H1 (cell line): ENCODE measurements around the gene CORO1C.

Experiments
- BACH1 ChIP-seq: IDR thresholded peaks from 2 replicates; pipeline ENCODE4 v1.6.1; 2012; ENCODE audit warnings: low read length, improper control_type of control experiment
- BRCA1 ChIP-seq: IDR thresholded peaks from 2 replicates; pipeline ENCODE4 v1.6.1; 2012; ENCODE audit warnings: low read depth, low read length, improper control_type of control experiment
- CEBPB ChIP-seq: IDR thresholded peaks from 2 replicates; pipeline ENCODE4 v1.6.1; 2012; ENCODE audit warnings: low read depth, low read length
- CHD7 ChIP-seq: fragments of 300-600 bp; sonication (generic); IDR thresholded peaks from 2 replicates; pipeline ENCODE4 v1.7.1; 2012; ENCODE audit warnings: low read length, moderate library complexity, mild to moderate bottlenecking, inconsistent platforms; ENCODE audit not compliant: insufficient replicate concordance
- CTCF ChIP-seq, 3 experiments: IDR thresholded peaks; 1 replicate in 2 of 3; 2 replicates in 1 of 3; pipeline versions ENCODE4 v1.5.1 to v1.6.1; 2011; ENCODE audit warnings: low read length in 3 of 3, mild to moderate bottlenecking in 3 of 3, inconsistent platforms in 2 of 3, low read depth in 1 of 3, moderate library complexity in 1 of 3; ENCODE audit not compliant: insufficient read depth in 1 of 3; ENCODE audit errors: control extremely low read depth in 1 of 3
- EZH2 ChIP-seq: fragments of 200-600 bp; sonication (generic); IDR thresholded peaks from 2 replicates; pipeline ENCODE4 v1.7.1; 2012; ENCODE audit warnings: low read depth, mild to moderate bottlenecking, moderate library complexity, low read length, inconsistent platforms; ENCODE audit not compliant: severe bottlenecking
- GTF2F1 ChIP-seq: IDR thresholded peaks from 2 replicates; pipeline ENCODE4 v1.6.1; 2012; ENCODE audit warnings: low read depth, low read length, improper control_type of control experiment, borderline replicate concordance
- HDAC2 ChIP-seq, 2 experiments: fragments of 300-600 bp in 1 of 2; sonication (generic) in 1 of 2; IDR thresholded peaks; 2 replicates each; pipeline ENCODE4 v1.6.1; 2011 to 2012; ENCODE audit warnings: low read depth in 2 of 2, low read length in 2 of 2, mild to moderate bottlenecking in 2 of 2, moderate library complexity in 2 of 2, borderline replicate concordance in 1 of 2, inconsistent platforms in 1 of 2
- RNF2 ChIP-seq: fragments of 200-900, 300-1000 bp; sonication (generic); IDR thresholded peaks from 2 replicates; pipeline ENCODE4 v1.7.1; 2016; ENCODE audit warnings: borderline replicate concordance, low read depth, mild to moderate bottlenecking, antibody characterized with exemption, low read length; ENCODE audit not compliant: poor library complexity, severe bottlenecking; ENCODE audit errors: missing control alignments
- RXRA ChIP-seq: IDR thresholded peaks from 2 replicates; pipeline ENCODE4 v1.6.1; 2011; ENCODE audit warnings: low read depth, mild to moderate bottlenecking, low read length, moderate library complexity; ENCODE audit not compliant: insufficient read depth
- SIN3A ChIP-seq, 2 experiments: IDR thresholded peaks in 1 of 2; conservative IDR thresholded peaks in 1 of 2; 2 replicates each; pipeline ENCODE4 v1.6.1; 2011 to 2012; ENCODE audit warnings: low read length in 2 of 2, improper control_type of control experiment in 1 of 2, low read depth in 1 of 2, mild to moderate bottlenecking in 1 of 2
- YY1 ChIP-seq: IDR thresholded peaks from 2 replicates; pipeline ENCODE4 v1.6.1; 2011; ENCODE audit warnings: low read depth, mild to moderate bottlenecking, low read length

- TF ChIP-seq YY1: no peak
- TF ChIP-seq GTF2F1: no peak
- no peak for TF ChIP-seq RNF2
- no peak for TF ChIP-seq RXRA
- no peak for TF ChIP-seq BACH1
- TF ChIP-seq CEBPB: no peak
- TF ChIP-seq CHD7: no peak
- TF ChIP-seq CTCF (IDR thresholded peaks at IDR 0.05; ENCODE audit: control extremely low read depth in 1 of 3, insufficient read depth in 1 of 3, low read depth in 1 of 3, low read length in 3 of 3): no peak
- no peak for TF ChIP-seq BRCA1
- no peak for TF ChIP-seq SIN3A (conservative IDR thresholded peaks at IDR 0.05 in 1 of 2, IDR thresholded peaks at IDR 0.05 in 1 of 2; ENCODE audit: low read depth in 1 of 2, low read length in 2 of 2)
- no peak for TF ChIP-seq EZH2
- no peak for TF ChIP-seq HDAC2 (IDR thresholded peaks at IDR 0.05; ENCODE audit: borderline replicate concordance in 1 of 2, low read depth in 2 of 2, low read length in 2 of 2)
These were observed 16.5 kb downstream of the CORO1C start for GRCh38 chr12:108714866-108715265.
